Measurements from ENCODE around the gene SLC25A13.

GRCh38 chr7:96218664-96219243, 103.1 kb downstream of the SLC25A13 start:
- TF ChIP-seq CTCF (IDR thresholded peaks at IDR 0.05; ENCODE audit: low read depth, low read length) (no peak), POLR2A (IDR thresholded peaks at IDR 0.05; ENCODE audit: extremely low read depth, insufficient read length) (no peak), MAX (IDR thresholded peaks at IDR 0.05; ENCODE audit: low read depth, low read length) (no peak), MYC (IDR thresholded peaks at IDR 0.05; ENCODE audit: low read depth, low read length) (no peak)
